ENCODE measurements around the gene GSN.

DNA sequence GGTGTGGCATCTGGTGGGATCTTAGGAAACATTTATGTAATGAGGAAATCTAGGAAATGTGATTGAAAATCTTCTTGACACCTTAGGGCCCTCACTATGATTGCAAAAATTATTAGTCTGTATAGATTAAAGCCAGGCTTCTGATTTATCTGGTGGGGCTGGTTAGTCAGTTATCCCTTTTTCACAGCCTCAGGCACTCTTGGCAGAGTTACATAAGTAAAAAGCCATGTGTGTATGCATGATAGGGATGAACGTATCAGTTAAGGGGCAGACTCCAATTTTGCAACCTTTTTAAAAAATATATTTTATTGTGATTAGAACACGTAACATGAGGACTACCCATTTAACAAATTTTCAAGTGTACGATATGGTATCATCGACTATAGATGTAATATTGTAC is 35.7 kb upstream of the GSN start:
- TF ChIP-seq POLR2A (IDR thresholded peaks at IDR 0.05) = no peak
- TF ChIP-seq, protein P1, sequence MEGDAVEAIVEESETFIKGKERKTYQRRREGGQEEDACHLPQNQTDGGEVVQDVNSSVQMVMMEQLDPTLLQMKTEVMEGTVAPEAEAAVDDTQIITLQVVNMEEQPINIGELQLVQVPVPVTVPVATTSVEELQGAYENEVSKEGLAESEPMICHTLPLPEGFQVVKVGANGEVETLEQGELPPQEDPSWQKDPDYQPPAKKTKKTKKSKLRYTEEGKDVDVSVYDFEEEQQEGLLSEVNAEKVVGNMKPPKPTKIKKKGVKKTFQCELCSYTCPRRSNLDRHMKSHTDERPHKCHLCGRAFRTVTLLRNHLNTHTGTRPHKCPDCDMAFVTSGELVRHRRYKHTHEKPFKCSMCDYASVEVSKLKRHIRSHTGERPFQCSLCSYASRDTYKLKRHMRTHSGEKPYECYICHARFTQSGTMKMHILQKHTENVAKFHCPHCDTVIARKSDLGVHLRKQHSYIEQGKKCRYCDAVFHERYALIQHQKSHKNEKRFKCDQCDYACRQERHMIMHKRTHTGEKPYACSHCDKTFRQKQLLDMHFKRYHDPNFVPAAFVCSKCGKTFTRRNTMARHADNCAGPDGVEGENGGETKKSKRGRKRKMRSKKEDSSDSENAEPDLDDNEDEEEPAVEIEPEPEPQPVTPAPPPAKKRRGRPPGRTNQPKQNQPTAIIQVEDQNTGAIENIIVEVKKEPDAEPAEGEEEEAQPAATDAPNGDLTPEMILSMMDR (IDR thresholded peaks at IDR 0.05) = no peak
